HG03342 (cell line): ENCODE results near the gene PSAT1.
A peak's percentile ranks its signal among the peaks of the same experiment; 100 is the strongest.

ENCODE experiments used
- ATAC-seq: cut with Tn5 transposase; IDR thresholded peaks from one replicate; pipeline ENCODE4 v1.9.1; 2021; ENCODE audit warnings: mild to moderate bottlenecking, moderate library complexity; ENCODE audit not compliant: unreplicated experiment

The PSAT1 gene

DNA sequence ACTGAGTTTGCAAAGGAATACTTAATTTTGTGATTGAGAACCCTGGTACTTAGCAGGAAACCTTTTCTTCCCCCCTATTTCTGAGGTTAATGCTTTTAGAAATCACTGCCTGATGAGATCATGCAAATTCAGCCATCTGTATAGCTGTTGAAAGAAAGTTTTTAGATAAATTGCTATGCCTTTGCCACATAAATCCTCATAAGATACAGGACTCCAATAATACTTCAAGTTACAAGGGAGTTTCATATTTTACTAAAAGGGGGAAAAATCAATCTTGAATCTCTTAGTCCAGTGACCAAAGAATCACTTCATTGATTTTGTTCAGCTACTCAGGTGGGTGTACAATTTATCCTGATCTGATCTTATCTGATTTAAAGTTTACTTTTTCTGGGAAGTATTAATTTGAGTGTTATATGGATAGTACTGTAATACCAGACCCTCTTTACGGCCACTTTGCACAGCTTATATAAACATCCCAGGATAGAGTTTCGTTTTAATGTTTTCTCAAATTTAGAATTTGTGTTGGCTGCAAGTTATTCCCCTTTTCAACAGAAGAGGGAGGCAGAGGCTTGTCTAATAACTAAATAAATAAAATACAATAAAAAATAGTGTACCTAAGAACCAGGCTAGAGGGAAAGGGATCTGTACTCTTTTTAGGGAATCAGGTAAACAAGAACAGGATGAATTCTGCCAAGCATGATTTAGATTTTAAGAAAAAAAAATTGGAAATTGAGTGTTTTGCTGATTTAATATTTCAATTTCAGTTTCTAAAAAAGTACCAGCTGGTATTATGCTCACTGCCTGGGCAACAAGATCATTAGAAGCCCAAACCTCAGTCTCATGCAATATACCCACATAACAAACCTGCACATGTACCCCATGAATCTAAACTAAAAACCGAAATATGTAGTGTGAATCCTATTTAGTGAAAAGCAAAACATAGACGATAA lies 69.1 kb downstream of the PSAT1 start:
- ATAC-seq, result no peak

DNA sequence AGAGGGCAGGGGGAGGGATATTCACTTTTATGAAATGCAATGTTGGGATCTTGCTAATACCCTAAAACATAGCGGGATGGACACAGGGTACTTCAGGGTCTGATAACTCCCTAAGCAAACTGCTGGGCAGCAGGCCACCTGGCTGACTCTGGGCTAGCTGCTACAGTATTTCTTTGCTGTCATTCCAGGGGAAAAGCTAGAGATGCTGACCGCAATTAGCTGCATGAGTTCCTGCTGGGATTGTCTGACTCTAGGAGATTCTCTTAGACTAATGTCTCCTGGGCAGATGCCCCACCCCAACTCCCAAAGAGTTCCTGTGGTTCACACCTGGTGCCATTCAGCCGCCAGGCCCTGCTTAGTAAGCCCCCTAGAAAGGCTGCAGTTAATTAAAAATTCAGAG lies 69.9 kb downstream of the PSAT1 start:
- ATAC-seq, result no peak

DNA sequence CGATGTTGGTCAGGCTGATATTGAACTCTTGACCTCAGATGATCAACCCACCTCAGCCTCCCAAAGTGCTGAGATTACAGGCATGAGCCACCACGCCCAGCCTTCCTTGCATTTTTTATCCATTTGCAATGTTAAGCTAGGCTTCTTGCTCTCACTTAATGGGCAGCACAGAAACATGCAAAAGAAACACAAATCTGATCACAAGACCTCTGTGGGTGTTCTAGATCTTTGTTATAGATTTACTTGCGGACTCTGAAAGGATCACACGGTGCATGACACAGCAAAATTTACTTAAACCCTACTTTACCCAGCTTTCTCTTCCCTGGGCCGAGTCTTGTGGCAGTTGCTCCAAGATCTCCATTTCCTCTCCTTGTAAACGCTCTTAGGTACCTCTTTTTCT lies 71.3 kb downstream of the PSAT1 start:
- ATAC-seq, result no peak

DNA sequence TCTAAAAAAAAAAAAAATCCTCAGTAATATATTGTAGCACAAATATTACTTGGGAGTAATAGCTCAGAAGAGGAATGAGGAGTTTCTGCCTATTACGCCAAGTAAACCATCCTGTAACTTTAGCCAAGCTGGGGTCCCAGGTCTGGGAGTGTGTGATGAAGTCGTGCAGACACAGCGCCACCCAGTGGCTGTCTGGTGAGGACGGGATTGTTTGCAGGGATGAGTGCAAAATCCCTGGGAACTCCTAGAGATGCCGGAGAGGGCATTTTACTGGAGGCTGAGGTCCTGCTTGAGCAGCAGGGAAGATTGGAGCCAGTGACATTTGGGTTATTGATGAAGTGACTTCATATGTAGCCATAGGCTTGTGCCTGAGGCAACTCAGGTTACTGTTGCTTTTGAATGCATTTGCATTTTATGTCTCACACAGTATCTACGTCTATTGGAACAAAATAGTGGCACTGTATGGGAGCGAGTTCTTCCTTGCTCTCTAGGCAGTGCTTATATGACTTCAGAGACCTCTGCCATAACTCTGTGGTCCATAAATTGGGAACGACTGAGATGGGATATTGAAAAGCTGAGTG lies 72.8 kb downstream of the PSAT1 start:
- ATAC-seq, result peak; percentile 75

DNA sequence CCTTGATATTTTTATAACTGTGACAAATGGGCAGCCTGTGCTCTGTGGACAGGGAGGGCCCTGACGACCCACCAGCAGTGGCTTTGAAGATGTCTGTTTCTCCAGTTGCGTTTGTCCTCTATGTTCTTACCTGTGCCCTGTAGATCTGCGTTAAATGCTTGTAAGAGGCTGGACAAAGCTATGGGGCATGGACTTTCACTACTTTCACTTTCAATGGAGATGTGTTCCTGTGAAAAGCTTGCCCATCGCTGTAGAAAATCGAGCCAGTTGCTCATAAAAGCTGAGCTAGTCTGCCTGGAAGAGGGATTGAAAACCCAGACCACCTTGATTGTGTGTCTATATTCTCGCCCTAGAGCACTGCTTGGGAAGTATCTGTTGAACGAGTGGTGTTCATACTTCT lies 74.1 kb downstream of the PSAT1 start:
- ATAC-seq, result no peak

DNA sequence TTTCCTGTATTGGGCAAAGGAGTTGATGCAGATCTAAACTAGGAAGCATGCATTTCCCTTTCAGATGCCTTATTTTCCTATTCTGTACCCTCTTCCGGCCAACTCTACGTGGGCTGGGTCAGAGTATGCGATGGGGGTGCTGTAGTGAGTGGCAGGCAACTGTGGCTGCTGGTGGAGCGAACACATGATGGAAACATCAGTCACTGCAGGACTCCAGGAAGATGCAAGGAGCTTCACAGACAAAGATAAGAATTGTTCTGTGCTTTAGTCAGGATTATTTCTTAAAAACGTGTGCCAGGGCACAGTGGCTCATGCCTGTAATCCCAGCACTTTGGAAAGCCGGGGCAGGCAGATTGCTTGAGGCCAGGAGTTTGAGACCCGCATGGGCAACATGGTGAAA lies 75.1 kb downstream of the PSAT1 start:
- no peak for ATAC-seq
